ENCODE results near the gene CYTH2. TPM values are rescaled to one million over a fixed set of nuclear protein-coding genes. Genes with fewer than 3 reads are reported as not detected.

The CYTH2 gene
- total RNA-seq, 3 donors from 2014 or later, result 66.3 to 86.9 (median 69.3) TPM

- intact Hi-C loops (cut with DNase I, micrococcal nuclease), result no loop called here
- Histone ChIP-seq H3K4me1 (ENCODE audit: low read depth) (peaks cover 14% of the 10 kb centered on the region), H3K9me3 (no peaks in the 10 kb centered on the region), H3K4me3 (peak overlapping the region; percentile 91), H3K36me3 (ENCODE audit: low read depth) (peaks cover 9% of the 10 kb centered on the region)
- TF ChIP-seq CTCF (IDR thresholded peaks at IDR 0.05), result no peak
- ATAC-seq (no peak), DNase-seq (peak in 1 of 3 donors; percentile 41)
Measured at GRCh38 chr19:48469934-48470680, 938 bp downstream of the CYTH2 start.

GRCh38 chr19:48470856-48471255 is 1.7 kb downstream of the CYTH2 start:
- no peaks in the 10 kb centered on the region for H3K9me3 ChIP-seq
- no peak for TF ChIP-seq CTCF (IDR thresholded peaks at IDR 0.05)
- H3K4me1 ChIP-seq (ENCODE audit: low read depth), result peaks cover 14% of the 10 kb centered on the region
- DNase-seq, result no peak
- no peak overlapping the region for H3K4me3 ChIP-seq
- intact Hi-C loops (cut with DNase I, micrococcal nuclease), result no loop called here
- peaks cover 10% of the 10 kb centered on the region for H3K36me3 ChIP-seq (ENCODE audit: low read depth)
- no peak for ATAC-seq

- Histone ChIP-seq H3K4me1 (ENCODE audit: low read depth) (peaks cover 14% of the 10 kb centered on the region), H3K9me3 (no peaks in the 10 kb centered on the region), H3K4me3 (no peak overlapping the region), H3K36me3 (ENCODE audit: low read depth) (peaks cover 10% of the 10 kb centered on the region)
- TF ChIP-seq CTCF (IDR thresholded peaks at IDR 0.05), result no peak
- no peak for DNase-seq
- intact Hi-C loops (cut with DNase I, micrococcal nuclease), result no loop called here
- no peak for ATAC-seq
Measured at GRCh38 chr19:48471836-48472235, 2.7 kb downstream of the CYTH2 start.

- no peak for TF ChIP-seq CTCF (IDR thresholded peaks at IDR 0.05)
Measured at GRCh38 chr19:48473161-48473966, 4.2 kb downstream of the CYTH2 start.

GRCh38 chr19:48474084-48474592 is 5.0 kb downstream of the CYTH2 start:
- peaks cover 10% of the 10 kb centered on the region for H3K4me1 ChIP-seq (ENCODE audit: low read depth)
- no peak overlapping the region for H3K4me3 ChIP-seq
- no peak for TF ChIP-seq CTCF (IDR thresholded peaks at IDR 0.05)
- intact Hi-C loops (cut with DNase I, micrococcal nuclease), result no loop called here
- no peaks in the 10 kb centered on the region for H3K9me3 ChIP-seq
- DNase-seq (no peak), ATAC-seq (no peak)
- peaks cover 10% of the 10 kb centered on the region for H3K36me3 ChIP-seq (ENCODE audit: low read depth)

More at GRCh38 chr19:48473161-48473966, 4.2 kb downstream of the CYTH2 start:
- H3K4me3 ChIP-seq, result no peak overlapping the region
- intact Hi-C loops (cut with DNase I, micrococcal nuclease), result no loop called here
- H3K4me1 ChIP-seq (ENCODE audit: low read depth), result peaks cover 12% of the 10 kb centered on the region
- no peak for ATAC-seq
- peaks cover 10% of the 10 kb centered on the region for H3K36me3 ChIP-seq (ENCODE audit: low read depth)
- no peaks in the 10 kb centered on the region for H3K9me3 ChIP-seq
- DNase-seq, result no peak
